ENCODE results near the gene CASZ1.

DNA sequence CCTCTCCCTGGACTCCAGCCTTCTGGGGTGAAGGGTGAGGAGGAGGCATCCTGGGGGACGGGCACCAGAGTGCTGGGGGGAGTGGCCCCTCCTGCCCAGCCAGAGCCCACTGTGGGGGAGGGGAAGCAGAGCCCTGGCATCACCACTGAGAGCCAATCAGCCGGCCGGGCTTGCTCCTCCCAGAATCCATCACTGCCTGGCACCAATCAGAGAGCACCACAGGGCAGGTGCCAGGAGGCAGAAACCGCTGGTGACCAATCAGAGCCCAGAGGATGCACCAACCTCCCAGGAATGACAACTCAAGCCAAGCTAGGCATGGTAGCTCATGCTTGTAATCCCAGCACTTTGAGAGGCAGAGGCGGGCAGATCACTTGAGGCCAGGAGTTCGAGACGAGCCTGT, 27.9 kb downstream of the CASZ1 start:
- TF ChIP-seq POLR2A (IDR thresholded peaks at IDR 0.05) (no peak), POLR2AphosphoS5 (IDR thresholded peaks at IDR 0.05) (no peak), EP300 (IDR thresholded peaks at IDR 0.05) (no peak)
- TF ChIP-seq, protein P1, sequence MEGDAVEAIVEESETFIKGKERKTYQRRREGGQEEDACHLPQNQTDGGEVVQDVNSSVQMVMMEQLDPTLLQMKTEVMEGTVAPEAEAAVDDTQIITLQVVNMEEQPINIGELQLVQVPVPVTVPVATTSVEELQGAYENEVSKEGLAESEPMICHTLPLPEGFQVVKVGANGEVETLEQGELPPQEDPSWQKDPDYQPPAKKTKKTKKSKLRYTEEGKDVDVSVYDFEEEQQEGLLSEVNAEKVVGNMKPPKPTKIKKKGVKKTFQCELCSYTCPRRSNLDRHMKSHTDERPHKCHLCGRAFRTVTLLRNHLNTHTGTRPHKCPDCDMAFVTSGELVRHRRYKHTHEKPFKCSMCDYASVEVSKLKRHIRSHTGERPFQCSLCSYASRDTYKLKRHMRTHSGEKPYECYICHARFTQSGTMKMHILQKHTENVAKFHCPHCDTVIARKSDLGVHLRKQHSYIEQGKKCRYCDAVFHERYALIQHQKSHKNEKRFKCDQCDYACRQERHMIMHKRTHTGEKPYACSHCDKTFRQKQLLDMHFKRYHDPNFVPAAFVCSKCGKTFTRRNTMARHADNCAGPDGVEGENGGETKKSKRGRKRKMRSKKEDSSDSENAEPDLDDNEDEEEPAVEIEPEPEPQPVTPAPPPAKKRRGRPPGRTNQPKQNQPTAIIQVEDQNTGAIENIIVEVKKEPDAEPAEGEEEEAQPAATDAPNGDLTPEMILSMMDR (IDR thresholded peaks at IDR 0.05), result no peak
